Stimulated activated CD8-positive, alpha-beta memory T cell treated with anti-CD3 and anti-CD28 coated beads, Interleukin-4, amount 100 ng/mL, for 48 hours (primary cell): ENCODE data around the gene R3HCC1L.
"Not testable (repeated sequence)": the region's sequence is repeated elsewhere in the genome, so short reads cannot be mapped to it uniquely, and the experiment has no call there.

Experiments
- DNase-seq: peaks from one replicate; pipeline ENCODE4 v3.0.0-alpha.2; 2020

R3HCC1L gene

GRCh38 chr10:98133075-98133752 lies 1.2 kb upstream of the R3HCC1L start:
- DNase-seq = not testable (repeated sequence)

- no peak for DNase-seq
These were observed 383 bp upstream of the R3HCC1L start for GRCh38 chr10:98134117-98134430.

GRCh38 chr10:98135222-98135899 lies 904 bp downstream of the R3HCC1L start:
- no peak for DNase-seq

GRCh38 chr10:98136775-98137174 lies 2.3 kb downstream of the R3HCC1L start:
- not testable (repeated sequence) for DNase-seq

- no peak for DNase-seq
These were observed 3.6 kb downstream of the R3HCC1L start for GRCh38 chr10:98138031-98138430.

GRCh38 chr10:98139431-98139830 lies 5.0 kb downstream of the R3HCC1L start:
- DNase-seq = no peak

- DNase-seq = no peak
These were observed 7.1 kb downstream of the R3HCC1L start for GRCh38 chr10:98141484-98142073.

GRCh38 chr10:98144985-98145384 lies 10.5 kb downstream of the R3HCC1L start:
- no peak for DNase-seq

GRCh38 chr10:98149858-98150257 lies 15.4 kb downstream of the R3HCC1L start:
- no peak for DNase-seq

GRCh38 chr10:98150544-98150943 lies 16.1 kb downstream of the R3HCC1L start:
- DNase-seq = no peak

GRCh38 chr10:98152778-98153177 lies 18.3 kb downstream of the R3HCC1L start:
- not testable (repeated sequence) for DNase-seq

GRCh38 chr10:98153213-98153958 lies 18.9 kb downstream of the R3HCC1L start:
- not testable (repeated sequence) for DNase-seq

- DNase-seq = no peak
These were observed 19.6 kb downstream of the R3HCC1L start for GRCh38 chr10:98154076-98154475.

- no peak for DNase-seq
These were observed 24.1 kb downstream of the R3HCC1L start for GRCh38 chr10:98158576-98158975.

GRCh38 chr10:98163941-98164340 lies 29.5 kb downstream of the R3HCC1L start:
- DNase-seq = no peak

GRCh38 chr10:98167191-98167590 lies 32.7 kb downstream of the R3HCC1L start:
- DNase-seq = no peak

GRCh38 chr10:98168147-98168546 lies 33.7 kb downstream of the R3HCC1L start:
- DNase-seq = no peak

- no peak for DNase-seq
These were observed 34.3 kb downstream of the R3HCC1L start for GRCh38 chr10:98168766-98169165.

- no peak for DNase-seq
These were observed 34.9 kb downstream of the R3HCC1L start for GRCh38 chr10:98169379-98169778.

- peak; percentile 35 for DNase-seq
These were observed 36.0 kb downstream of the R3HCC1L start for GRCh38 chr10:98170249-98171117.

GRCh38 chr10:98172073-98172472 lies 37.6 kb downstream of the R3HCC1L start:
- no peak for DNase-seq

GRCh38 chr10:98172495-98172894 lies 38.0 kb downstream of the R3HCC1L start:
- no peak for DNase-seq

- no peak for DNase-seq
These were observed 38.8 kb downstream of the R3HCC1L start for GRCh38 chr10:98173260-98173659.
